ENCODE data around the gene CPNE4.

Gene CPNE4

GRCh38 chr3:131699001-131699400 lies 335.8 kb downstream of the CPNE4 start:
- no peak for DNase-seq (ENCODE audit: low spot score)

- DNase-seq (ENCODE audit: low spot score) = no peak
These were observed 340.4 kb downstream of the CPNE4 start for GRCh38 chr3:131694376-131694775.

GRCh38 chr3:131692356-131692755 lies 342.5 kb downstream of the CPNE4 start:
- no peak for DNase-seq (ENCODE audit: low spot score)

DNA sequence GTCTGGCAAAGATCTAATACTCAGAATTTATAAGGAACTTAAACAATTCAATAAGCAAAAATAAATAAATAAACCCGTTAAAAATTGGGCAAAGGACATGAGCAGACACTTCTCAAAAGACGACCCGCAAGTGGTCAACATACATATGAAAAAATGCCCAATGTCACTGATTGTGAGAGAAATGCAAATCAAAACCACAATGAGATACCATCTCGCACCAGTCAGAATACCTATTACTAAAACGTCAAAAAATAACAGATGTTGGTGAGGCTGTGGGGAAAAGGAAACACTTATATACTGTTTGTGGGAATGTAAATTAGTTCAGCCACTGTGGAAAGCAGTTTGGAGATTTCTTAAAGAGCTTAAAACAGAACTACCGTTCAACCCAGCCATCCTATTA lies 344.0 kb downstream of the CPNE4 start:
- DNase-seq (ENCODE audit: low spot score) = no peak

GRCh38 chr3:131688370-131688769 lies 346.4 kb downstream of the CPNE4 start:
- DNase-seq (ENCODE audit: low spot score) = peak; percentile 4

DNA sequence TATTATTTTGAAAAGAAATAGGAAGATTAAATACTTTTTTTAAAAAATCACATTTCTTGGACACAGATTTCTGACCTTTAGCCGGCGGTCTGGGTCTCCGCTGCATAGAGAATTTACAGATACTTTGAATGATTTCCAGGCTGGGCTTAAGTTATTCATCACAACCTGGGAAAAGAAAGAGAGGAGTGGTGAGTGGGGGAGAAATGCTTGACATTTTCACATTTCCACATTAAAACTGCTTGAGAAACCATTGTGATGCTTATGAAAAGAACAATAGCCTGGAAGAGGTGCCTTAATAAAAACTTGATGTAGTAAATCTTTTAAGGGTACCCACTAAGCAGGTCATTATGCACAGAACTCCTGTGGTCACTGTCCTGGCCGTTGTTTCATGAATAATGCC lies 365.2 kb downstream of the CPNE4 start:
- no peak for DNase-seq (ENCODE audit: low spot score)

DNA sequence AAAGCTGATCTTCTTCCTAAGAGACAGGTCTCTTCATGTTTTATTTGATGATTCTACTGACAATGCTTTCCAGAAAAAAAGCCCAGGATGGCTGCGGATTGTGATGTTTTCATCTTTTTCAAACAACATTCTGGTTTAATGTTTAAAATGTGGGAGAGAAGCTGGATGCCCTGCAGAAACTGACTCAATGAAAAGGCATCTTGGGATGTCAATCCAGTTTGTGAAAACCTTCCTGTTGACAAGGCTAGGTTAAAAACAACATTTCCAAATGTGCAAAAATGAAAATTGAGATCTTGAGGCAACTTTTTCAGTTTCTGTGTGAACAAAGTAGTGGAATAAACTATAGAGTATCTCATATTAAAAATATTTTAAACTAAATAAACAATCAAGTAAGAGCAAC lies 376.0 kb downstream of the CPNE4 start:
- no peak for DNase-seq (ENCODE audit: low spot score)

DNA sequence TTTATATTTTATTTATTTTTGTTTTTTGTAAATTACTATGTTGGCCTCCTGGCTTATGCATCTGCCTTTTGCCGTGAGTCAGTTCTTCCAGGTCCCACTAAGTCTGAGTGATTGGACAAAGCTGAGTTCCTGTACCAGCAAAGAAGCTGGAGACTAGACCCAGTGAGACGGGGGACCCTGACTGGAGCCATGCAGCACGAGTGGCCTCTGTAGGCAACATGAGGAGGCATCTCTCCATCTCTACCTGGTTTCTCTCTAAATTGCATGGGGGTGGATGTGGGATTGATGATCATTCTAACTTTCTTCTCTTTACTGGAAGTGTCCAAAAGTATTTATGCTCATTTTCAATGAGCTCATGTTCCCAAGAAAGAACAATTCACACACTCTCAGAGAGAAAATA lies 376.7 kb downstream of the CPNE4 start:
- DNase-seq (ENCODE audit: low spot score) = no peak

GRCh38 chr3:131655070-131655690 lies 379.6 kb downstream of the CPNE4 start:
- no peak for DNase-seq (ENCODE audit: low spot score)

DNA sequence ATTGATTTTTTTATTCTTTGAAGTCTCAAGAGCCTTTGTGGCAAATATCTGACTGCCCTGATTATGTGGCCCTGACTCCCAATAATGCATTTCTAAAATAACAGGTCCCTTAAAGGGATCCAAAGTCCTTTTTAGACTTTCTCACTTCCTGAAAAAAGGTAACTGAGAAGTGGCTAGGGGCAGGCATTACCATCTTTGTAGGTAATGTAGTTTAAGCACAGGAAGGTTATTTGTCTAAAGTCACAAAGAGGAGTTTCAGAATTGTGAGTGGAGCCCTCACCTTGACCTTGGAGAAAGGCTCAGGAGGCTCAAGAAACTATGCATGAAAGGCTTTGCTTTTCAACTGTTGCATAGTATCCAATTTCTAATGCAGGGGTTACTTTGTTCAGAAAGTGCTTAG lies 389.2 kb downstream of the CPNE4 start:
- no peak for DNase-seq (ENCODE audit: low spot score)

DNA sequence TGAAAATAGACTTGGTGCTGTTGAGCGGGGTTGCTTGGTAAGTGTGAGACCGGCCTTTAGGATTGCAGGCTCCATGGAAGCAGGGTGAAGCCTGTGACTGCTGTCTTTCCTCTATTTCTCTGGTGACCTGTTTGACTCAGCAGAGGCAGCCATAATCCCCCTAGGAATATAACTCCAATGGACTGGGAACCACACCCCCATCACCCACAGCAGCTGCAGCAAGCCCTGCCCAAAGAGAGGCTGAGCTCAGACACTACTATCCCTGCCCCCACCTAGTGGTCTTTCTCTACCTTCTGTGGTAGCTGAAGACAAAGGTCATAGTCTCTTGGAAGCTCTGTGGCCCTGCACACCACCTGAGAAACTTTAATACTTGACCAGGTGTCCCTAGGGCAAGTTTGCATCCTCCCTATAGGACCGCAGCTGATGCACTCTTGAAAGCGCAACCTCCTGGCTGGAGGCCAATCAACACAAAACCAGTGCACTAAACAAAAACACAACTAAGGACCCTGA lies 398.5 kb downstream of the CPNE4 start:
- DNase-seq (ENCODE audit: low spot score) = no peak

GRCh38 chr3:131630807-131631206 lies 404.0 kb downstream of the CPNE4 start:
- no peak for DNase-seq (ENCODE audit: low spot score)

DNA sequence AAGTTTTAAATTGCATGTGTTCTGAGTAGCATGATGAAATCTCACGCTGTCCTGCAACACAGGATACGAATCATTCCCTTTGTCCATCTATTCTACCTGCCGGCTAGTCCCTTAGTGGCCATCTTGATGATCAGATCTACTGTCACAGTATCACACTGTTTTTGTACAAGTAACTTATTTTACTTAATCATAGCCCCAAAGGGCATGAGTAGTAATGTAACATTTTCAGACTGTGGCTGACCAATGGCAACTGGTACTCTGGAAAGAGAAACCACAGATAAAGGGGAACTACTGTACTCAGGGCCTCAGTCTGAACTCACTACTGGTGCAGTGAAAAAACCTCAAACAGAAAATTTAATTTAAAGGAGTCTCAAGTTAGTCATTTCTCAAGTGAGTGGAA lies 404.7 kb downstream of the CPNE4 start:
- DNase-seq (ENCODE audit: low spot score) = no peak

DNA sequence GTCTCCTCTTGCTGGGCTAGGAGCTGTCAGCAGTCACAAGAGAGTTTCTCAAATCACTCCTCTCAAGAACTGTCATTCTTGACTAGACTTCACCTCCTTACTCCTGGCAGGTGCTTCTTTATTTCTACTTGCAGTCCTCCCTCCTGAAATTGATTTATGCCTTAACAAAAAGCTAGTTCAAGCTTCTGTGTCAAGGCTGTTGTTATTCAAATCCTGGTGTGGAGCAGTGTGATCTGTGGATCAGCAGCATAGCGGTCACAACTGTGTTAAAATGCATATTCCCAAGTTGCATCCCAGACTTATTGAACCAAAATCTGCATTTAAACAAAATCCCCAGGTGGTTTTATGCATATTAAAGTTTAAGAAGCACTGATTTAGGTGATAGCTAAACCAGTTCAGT lies 411.4 kb downstream of the CPNE4 start:
- DNase-seq (ENCODE audit: low spot score) = no peak

DNA sequence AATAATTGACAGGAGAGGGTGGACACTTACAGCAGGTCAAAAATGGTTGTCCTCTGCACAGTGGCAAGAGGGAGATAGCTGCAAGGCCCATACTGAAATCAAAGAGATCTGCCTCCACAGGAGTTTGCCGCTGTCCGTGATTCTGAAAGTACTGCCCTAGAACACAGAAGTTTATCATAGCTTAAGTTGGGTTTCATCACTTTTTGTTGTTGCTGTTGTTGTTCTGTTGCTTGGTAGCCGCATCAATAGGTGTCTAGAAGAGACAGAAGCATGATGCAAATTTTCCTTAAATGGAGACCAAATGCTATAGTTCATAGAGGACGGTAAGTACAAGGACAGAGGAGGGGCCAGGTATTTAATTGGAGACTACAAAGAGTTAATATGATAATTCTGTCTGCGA lies 412.1 kb downstream of the CPNE4 start:
- DNase-seq (ENCODE audit: low spot score) = no peak

DNA sequence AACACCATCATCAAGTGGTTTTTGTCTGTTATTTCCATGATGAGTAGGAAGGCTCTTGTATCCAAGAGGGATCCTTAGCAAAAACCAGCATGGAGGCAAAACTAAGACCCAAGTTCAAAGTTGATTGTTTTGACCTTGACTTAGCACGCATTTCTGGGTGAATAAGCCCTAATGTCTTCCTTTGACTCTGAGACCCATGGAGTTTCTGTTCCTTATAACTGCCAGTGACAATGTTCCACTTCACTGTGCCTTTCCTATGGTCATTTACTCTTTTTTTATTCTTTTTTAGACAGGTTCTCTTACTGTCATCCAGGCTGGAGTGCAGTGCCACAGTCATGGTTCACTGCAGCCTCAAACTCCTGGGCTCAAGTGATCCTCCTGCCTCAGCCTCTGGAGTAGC lies 413.8 kb downstream of the CPNE4 start:
- no peak for DNase-seq (ENCODE audit: low spot score)

- DNase-seq (ENCODE audit: low spot score) = no peak
These were observed 415.0 kb downstream of the CPNE4 start for GRCh38 chr3:131619821-131620220.

GRCh38 chr3:131616719-131617118 lies 418.1 kb downstream of the CPNE4 start:
- DNase-seq (ENCODE audit: low spot score) = no peak

- DNase-seq (ENCODE audit: low spot score) = no peak
These were observed 422.1 kb downstream of the CPNE4 start for GRCh38 chr3:131612745-131613144.

DNA sequence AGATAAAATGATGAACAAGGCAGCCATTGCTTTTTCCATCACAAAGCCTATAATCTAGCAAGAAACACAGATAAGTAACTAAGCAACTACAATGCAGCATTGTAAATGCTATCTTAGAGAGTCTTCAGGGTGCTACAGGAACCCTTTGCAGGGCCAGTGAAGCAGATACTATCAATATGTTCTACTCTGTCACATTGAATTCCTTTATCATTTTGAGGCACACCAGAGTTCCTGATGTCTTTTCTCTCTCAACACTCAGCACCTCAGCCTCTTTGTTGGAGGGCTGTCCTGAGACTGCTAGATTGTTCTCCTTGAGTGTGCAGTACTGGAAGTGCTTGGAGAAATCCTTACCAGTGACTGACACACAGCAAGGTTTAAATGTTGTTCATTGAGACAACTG lies 424.6 kb downstream of the CPNE4 start:
- no peak for DNase-seq (ENCODE audit: low spot score)

- DNase-seq (ENCODE audit: low spot score) = no peak
These were observed 426.1 kb downstream of the CPNE4 start for GRCh38 chr3:131608741-131609140.

DNA sequence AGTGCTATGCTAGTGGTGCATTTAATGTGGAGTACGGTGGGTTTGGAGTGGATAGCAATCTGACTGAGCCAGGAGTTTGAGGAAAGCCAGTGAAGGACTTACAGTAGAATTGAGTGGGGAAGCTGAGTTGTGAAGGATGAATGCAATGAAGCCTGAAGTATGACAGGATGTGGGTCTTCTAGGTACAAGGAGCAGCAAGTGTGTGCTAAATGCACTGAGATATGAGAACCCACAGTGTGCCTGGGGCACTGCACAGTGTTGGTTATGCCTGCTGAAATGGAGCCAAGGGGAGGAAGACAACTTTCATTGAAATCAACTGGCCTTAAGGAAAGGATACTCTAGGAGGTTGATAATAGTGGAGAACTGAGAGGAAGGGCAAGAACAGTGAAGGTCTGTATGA lies 426.5 kb downstream of the CPNE4 start:
- DNase-seq (ENCODE audit: low spot score) = no peak

- no peak for DNase-seq (ENCODE audit: low spot score)
These were observed 428.9 kb downstream of the CPNE4 start for GRCh38 chr3:131605916-131606315.

DNA sequence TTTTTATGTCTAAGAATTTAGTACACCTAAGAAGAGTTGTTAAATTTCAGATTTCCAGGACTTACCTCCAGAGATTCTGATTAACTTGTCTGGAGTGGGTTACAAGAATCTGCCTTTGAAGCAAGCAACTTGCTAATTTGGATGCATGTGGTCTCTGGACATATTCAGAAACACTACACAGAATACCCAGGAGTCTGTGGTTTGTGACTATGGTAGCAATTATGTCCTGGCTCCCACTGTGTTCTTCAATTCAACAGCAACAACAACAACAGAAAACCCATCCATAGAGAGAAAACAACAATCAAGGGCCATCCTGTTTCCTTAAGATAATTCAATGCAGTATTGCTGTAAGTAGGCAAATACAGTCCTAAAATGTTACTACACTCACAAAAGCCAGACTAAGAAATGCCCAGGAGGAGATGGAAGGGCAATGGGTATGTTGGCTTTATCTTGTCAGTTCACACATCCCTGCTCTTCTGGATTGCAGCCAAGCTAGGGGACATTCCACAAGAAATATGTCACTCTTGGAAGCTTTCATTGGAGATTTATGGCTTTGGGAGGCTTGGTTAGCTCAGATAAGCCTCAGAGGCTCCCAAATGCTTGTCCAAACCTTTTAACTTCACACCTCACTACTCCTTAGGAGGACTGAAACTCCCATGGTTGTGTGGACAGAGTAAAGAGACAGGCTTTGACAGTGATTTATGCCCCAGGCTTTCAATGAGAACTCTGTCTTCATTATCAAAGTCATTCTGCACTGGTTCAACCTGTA lies 432.6 kb downstream of the CPNE4 start:
- no peak for DNase-seq (ENCODE audit: low spot score)
